GM19023 (cell line): Measurements from ENCODE around the gene EEF1A2.

Experiments used
- ATAC-seq: cut with Tn5 transposase; IDR thresholded peaks from one replicate; pipeline ENCODE4 v1.9.1; 2021; ENCODE audit warnings: mild to moderate bottlenecking, moderate library complexity; ENCODE audit not compliant: unreplicated experiment

Gene EEF1A2

DNA sequence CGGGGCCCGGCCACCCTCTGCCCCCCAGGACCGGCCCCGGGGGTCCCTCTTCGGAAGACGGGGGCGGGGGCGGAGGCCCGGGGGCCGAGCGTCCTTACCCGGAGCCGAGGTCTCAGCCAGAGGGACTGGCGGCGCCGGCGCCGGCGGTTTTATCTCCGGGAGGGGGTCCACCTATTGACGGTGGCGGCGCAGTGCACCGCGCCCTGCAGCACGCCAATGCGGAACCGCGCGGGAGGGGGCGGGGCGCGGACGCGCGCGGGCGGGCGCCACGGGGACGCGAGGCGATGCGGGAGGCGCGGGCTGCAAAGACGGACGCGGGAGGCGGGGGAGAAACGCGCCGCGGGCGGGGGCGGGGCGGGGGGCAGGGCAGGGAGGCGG lies at the start of gene EEF1A2:
Gene EEF1A2, minus strand, starts transcription at position 124 of the 378 bp plus-strand sequence. CDS start 1,320 bp downstream, outside the sequence.
- no peak for ATAC-seq

DNA sequence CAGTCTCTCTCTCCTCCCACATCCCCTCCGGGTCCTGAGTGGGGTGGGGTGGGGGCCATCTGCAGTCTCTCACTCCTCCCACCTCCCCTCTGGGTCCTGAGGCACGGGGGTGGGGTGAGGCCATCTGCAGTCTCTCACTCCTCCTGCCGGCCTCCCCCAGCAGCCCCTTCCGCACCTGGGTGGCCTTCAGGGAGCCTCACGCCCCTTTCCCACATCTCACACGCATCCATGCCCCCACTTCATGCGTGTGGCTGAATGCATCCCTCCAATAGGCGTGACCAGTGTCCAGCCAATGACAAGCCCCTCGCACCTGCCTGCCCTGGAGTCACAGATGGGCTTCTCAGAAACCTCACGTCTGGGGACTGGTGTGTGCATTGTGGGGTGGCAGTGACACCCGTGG lies 49.7 kb upstream of the EEF1A2 start:
- no peak for ATAC-seq

DNA sequence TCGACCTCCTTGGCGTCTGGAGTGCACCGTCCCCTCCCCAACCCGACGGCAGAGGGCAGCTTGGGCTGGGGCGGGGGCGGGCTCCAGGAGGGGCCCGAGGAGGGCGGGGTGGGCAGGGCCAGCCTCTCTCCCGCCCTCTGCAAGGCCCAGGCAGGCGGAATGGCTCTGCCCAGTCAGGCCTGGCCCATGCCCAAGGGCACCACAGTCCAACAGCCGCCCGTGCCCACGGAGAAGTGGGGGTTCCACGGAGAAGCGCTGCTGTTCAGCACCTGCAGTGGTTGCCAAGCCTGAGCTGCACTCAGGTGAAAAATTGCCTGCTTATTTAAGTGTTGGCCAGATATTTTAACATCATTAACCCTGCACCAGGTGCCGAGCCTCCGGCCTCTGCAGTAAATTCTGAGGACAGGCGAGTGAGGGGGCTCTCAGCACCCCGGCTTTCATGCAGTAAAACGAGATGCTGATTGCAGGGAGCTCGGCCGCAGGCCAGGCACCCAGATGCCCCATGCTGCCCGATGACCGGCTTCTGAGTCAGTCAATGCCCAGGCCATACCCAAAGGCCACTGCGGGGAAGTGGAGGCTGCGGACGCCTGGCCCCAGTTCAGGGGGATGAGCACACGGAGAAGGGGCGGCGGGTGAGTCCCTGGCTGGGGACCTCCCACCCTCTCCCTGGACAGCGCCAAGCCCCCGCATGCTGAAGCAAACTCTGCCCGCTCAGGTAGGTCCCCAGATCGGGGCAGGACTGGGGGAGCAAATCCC lies 49.0 kb upstream of the EEF1A2 start, which contains the start of gene SRMS:
Gene SRMS, minus strand, starts transcription at position 25 of the 756 bp plus-strand sequence. CDS start 286 bp downstream, outside the sequence.
- ATAC-seq, result no peak

DNA sequence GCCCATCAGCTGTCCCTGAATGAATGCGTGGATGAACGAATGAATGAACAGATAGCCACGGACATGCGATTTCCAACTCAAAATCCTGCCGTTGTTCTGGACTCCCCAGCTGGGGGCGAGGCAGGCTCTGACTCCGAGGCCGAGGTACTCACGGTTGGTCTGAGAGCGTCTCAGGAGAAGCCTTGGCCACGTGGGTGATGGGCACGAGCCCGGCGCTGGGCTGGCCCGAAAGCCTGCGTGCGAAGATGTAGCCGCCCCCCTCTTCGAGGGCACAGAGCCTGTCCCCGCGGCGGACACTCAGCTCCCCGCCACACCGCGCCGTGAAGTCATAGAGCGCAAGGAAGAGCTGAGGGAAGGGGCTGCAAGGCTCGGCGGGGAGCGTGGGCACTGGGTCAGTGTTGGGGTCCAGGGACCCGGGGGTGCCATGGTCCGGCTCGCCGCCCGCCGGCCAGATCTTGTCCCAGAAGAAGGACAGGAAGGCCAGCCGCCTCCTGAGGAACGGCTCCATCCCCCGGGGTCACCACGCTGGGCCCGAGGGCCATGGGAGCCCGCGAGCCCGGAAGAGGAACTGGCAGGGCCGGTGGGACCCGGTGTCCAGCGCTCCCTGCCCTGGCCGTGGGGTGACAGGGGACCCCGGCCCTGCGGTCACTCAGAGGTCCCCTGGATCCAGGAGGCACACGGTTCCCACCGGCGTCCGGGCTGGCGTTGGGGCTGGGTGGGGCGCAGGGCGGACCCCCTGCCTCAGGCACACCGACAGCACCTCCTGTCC lies 48.3 kb upstream of the EEF1A2 start:
- no peak for ATAC-seq

DNA sequence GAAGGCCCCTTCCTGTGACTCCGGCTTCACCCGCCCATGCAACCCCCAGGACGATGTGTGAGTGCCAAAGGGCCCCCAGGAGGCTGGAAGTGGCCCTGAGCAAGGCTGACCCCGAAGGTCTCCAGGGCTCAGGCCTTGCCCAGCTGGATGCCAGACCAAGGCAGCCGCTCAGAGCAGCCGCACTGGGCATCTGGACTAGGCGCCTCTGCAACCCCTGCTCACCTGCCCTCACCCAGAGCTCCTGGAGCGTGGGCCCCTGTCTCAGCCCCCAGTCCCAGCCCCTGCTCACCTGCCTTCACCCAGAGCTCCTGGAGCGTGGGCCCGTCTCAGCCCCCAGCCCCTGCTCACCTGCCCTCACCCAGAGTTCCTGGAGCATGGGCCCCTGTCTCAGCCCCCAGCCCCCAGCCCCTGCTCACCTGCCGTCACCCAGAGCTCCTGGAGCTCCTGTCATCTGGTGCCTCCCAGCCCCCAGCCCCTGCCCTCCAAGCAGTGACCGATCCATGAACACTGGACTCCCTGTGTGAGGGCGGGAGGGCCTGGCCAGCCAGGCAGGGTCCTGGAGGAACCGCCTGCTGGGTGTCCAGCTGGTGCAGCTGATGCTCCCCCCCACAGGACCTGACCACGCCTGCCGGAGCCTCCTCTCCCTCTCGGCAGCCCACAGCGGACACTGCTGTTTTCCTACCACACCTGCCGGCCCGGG lies 47.5 kb upstream of the EEF1A2 start:
- no peak for ATAC-seq

DNA sequence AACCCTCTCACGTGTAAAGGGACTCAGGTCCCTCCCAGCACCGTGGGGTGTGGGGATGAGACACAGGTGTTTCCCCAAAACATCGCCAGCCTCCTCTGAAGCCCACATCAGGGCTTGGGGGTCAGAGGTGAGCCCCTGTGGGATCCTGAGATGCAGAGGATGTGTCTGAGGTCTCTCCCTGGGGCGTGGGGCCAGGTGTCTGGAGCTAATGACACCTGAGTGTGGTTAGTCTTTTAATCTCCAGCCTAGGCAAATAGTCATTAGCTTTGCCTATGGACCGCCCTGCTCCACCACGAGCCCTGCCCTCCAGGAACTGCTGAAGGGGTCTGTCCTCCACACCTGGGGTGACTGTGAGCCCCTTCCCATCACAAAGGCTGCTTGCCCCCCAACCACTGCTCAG lies 46.9 kb upstream of the EEF1A2 start:
- ATAC-seq, result no peak

DNA sequence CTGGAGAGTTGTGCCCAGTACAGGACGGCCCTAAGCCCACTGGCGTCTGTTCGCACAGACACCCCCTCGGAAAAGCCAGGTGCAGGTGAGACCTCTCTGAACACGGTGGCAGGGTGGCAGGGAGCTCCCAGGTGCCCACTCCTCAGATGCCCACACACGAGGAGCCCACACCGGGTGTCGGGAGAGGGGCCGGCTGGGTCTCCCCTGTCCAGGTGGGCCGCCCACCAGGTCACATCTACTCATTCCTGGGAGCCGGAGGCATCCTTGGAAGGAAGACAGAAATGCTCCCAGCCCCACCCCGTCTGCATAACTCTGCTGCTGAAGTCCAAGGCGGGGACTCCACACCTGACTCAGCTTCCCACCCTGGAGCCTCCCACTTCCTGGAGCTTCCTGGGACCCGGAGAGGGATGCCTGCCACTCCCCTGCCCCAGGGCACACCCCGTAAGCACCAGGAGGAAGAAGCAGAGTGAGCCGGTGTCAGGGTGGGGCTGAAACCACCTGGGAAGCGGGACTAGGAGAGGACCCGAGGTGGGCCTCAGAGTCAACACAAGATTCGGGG lies 46.2 kb upstream of the EEF1A2 start:
- ATAC-seq, result no peak

DNA sequence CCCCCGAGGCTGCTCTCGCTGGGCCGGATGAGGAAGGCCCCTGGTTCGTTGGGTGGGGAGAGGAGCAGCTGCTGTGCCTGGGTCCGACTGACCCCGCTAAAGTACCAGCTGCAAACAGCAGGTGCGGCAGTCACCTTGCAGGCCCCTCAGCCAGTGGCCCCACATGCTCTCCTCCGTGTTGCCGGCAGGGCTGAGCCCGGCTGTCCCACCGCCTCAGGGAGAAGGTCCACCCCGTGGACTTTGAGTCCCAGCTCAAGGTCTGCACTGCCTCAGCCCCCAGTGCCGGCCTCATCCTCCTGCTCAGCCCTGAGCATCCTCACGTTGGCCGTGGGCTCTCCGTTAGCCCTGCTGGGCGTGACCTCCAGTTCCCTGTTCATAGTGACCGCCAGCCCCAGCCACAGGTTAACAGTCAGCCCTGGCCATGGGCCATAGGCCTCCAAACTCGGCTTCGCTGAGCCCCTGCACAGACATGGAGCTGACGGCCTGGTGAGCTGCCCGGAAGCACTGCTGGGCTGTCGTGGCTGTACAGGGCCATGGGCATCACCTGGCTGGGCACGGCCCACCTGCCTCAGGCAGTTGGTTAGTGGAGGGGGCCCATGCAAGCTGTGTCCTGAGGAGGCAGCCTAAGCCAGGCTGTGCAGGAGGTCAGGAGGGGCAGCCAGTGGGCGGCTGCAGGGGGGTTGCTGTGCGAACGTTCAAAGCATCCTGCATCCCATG lies 45.5 kb upstream of the EEF1A2 start:
- no peak for ATAC-seq

DNA sequence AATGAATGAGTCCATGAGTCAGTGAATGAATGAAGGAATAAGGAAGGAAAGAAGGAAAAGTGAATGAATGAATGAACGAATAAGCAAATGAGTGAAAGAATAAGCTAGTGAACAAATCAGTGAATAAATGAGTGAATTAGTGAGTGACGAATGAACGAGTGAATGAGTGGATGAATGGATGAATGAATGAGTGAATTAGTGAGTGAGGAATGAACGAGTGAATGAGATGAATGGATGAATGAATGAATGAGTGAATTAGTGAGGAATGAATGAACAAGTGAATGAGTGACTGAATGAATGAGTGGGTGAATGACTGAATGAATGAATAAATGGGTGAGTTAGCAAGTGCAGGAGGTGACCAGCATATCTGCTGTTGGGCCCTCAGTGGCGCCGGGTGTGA lies 44.9 kb upstream of the EEF1A2 start:
- no peak for ATAC-seq

DNA sequence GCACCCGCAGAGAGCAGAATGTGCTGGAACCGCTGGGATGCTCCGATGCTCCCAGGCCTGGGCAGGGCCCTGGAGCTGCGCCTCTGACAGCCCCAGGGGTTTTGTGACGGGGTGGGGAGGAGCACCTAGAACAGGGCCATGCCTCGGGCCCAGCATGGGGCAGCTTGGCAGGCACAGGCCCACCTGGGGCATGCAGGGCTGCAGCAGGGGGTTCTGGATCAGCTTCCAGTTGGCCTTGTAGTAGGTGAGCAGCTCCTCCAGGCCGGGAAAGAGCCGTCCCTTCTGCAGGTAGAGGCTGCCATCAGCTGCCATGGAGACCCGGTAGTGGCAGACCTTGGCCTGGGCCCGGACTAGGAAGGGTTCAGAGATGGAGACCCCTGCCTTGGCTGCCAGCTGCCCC lies 44.2 kb upstream of the EEF1A2 start:
- ATAC-seq, result no peak

DNA sequence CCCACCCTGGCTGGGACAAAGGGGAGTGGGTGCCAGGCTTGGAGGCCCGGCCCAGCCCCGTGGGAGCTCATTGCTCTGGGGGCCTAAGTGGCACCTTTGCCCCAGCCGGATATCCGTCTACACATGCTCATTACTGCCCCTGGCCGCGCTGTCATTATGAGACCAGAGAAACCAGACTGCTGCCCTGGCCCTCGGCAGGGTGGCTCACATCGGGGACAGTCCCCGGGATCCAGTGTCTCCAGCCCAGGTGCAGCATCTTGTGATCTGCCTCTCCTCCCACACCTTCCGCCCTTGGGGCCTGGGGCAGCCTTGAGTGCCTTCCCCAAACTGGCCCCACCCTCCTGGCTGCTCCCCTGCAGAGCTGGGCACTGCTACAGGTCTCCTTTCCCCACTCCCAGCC lies 43.8 kb upstream of the EEF1A2 start:
- ATAC-seq, result no peak

DNA sequence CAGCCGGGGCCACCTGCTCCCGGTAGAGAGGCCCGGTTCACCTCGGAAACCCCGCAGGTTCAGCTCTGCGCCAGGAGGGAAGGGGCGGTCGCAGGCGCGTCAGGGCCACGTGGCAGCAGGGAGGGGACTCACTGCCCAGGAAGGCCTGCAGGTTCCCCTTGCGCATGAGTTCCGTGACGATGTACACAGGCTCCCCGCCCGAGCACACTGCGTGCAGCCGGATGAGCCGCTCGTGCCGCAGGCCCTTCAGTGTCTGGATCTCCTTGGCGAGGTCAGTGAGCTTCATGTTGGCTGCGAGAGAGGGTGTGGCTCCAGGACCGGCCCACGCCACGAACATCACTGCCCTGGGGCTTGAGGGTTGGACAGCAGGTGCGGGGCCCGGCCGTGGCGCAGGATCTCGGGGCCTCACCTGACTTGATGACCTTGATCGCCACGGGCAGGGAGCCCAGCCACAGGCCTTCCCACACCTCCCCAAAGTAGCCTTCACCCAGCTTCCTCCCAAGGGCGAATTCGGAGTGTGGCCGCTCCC lies 43.2 kb upstream of the EEF1A2 start:
- no peak for ATAC-seq

DNA sequence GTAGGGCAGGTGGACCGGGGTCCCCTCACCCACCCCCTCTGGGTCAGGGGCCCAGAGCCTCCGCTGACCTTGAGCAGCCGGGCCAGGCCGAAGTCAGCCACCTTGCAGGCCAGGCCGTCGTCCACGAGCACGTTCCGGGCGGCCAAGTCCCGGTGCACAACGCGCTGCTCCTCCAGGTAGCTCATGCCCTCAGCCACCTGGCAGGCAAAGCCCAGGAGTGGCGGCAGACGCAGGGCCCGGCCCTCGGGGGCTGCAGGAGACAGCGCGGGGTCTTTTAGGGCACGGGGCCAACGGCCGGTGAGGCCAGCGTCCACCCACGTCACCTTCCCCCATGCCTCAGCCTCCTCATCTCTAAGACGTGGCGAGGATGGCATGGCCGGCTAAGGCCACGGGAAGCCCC lies 42.5 kb upstream of the EEF1A2 start:
- no peak for ATAC-seq

DNA sequence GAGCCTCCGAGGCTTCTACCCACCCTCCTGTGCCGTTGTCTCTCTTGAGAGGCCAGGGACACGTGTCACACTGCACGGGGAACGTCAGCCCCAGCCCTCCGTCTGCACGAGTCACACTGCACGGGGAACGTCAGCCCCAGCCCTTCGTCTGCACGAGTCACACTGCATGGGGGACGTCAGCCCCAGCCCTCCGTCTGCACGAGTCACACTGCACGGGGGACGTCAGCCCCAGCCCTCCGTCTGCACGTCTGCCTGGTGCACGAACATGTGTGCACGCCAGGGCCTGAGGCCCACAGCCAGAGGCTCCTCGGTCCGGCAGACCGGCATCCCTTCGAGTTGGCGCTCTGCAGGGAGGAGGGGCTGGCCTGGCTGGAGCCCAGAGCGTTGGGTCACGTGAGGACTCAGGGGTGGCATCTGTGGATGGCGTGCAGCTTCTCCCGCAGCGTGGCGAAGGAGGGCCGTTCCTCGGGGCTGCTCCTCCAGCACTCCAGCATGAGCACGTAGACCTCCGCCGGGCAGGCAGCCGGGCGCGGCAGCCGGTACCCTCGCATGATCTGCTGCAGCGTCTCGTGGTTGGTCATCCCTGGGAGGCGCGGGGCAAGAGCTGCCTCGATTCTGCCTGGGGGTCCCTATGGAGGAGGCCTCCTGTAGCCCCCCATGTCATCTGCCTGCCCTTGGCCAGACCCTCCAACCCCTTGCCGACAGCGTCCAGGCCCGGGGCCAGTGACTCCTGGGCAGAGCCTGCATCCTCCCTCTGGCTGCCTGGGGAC lies 41.7 kb upstream of the EEF1A2 start:
- no peak for ATAC-seq

DNA sequence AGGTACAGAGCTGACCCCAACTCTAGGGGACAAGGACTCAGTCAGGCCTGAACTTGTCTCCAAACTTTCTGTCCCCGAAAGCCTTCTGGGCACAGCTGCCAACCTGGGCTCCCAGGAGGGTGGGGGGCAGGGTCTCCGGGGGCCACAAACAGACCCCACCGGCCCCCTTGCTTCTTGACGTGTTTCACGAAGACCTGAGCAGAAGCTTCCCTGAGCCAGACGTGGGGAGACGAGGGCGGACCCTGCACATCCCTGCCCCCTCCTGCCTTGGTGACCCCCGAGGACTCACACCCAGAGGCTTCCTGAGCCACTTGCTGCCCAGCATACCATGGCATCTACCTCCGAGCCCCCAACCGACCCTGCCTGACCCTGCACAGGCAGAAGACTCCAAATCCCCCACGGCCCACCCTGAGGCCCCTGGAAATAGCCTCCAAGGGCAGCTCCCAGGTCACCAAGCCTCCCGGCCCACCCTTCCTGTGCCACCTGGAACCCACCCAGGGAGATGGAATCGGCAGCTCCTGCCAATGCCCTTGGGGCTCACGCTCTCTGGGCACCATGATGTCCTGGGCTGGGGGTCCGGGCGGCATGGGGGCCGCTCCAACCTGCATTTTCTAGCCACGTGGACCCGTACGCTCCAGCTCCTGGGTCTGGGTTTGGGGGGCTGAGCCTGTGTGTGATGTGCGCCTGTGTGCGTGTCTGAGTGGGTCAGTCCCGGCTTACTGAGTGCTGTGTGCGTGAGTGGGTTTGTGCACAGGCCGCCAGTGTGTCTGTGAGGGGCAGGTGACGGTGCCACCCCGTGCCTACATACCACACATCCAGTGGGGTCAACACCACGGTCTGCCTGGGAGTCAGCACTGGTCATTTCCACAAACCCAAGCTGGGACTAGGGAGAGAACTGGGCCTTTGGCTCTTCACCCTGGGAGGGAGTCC lies 40.8 kb upstream of the EEF1A2 start:
- no peak for ATAC-seq

DNA sequence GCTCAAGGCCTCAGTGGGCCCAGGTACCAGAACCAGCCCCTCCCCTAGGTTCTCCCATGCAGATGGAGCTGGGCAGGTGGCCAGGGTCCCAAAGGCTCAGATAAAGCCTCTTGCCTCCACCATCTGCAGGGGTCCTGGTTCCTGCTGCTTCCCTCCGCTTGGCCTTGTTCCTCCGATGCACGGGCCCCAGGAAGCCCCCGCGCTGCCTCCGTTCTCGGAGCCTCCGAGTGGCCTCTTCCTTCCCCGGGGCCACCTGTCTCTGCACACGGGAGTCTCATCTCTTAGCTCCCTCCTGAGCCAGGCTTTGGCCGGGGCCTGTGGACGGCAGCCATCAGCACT lies 40.2 kb upstream of the EEF1A2 start:
- no peak for ATAC-seq

DNA sequence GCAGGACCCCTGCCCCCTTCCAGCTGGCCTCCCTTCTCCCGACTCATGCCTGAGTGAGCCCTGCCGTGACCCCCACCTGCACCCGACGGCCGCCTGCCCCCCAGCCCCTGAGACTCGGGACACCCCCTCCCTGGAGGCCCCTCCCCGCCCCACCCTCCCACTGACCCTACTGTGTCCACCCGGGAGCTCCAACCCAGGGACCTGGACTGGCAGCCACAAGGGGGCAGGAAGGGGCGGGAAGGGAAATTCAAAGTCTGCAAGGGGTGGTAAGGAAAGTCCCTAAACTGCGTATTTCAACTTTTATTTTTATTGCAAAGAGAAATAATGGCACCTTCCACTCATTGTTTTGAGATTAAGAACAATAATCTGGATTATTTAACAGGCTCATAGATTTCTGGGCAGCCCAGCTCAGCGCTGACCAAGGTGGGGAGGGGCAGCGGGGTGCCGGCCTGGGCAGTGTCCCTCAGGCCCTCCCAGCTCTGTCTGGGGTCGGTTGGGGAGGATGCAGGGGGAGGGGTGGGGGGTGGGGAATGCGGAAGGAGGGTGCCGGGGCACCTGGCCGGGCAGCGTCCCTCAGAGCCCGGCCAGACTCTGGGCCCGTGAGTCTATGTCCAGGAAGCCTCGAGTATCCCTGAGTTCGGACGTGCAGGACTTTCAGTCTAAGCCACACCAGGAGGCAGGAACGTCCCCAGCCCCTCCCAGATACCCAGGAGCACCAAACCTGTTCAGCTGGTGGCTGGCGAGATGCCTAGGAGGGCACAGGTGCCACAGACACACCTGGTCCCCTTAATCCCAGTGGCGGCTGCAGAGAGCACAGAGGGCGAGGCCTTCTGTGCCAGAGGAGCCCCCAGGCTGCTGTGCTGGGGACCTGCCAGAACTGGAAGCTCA lies 39.6 kb upstream of the EEF1A2 start:
- no peak for ATAC-seq
